NCI-H1048 (cell line): Measurements from ENCODE around the gene ART5.

ENCODE experiments used
- DNase-seq: peaks from one replicate; lab custom pipeline; 2025; lab: John Stamatoyannopoulos, UW

The ART5 gene

GRCh38 chr11:3641701-3642070 is at the start of gene ART5:
ART5 (minus strand) TSS chr11:3641992; CDS start chr11:3641862, 130 bp downstream.
- DNase-seq: no peak

GRCh38 chr11:3686751-3687150 is 45.0 kb upstream of the ART5 start:
- no peak for DNase-seq

- DNase-seq: no peak
Observed at GRCh38 chr11:3685923-3686322, 44.1 kb upstream of the ART5 start.

- no peak for DNase-seq
Observed at GRCh38 chr11:3684819-3685172, 43.0 kb upstream of the ART5 start.

- no peak for DNase-seq
Observed at GRCh38 chr11:3684129-3684818, 42.5 kb upstream of the ART5 start.

GRCh38 chr11:3683039-3683438 is 41.2 kb upstream of the ART5 start:
- DNase-seq: no peak

GRCh38 chr11:3679077-3679476 is 37.3 kb upstream of the ART5 start:
- DNase-seq: no peak

- DNase-seq: no peak
Observed at GRCh38 chr11:3675971-3676370, 34.2 kb upstream of the ART5 start.

GRCh38 chr11:3674189-3674588 is 32.4 kb upstream of the ART5 start:
- no peak for DNase-seq

GRCh38 chr11:3671334-3672254 is 29.8 kb upstream of the ART5 start, which contains the start of gene CHRNA10:
CHRNA10 (minus strand) TSS chr11:3671384; CDS start chr11:3671312, 72 bp downstream.
- no peak for DNase-seq

- no peak for DNase-seq
Observed at GRCh38 chr11:3669742-3670183, 28.0 kb upstream of the ART5 start.

- no peak for DNase-seq
Observed at GRCh38 chr11:3669128-3669527, 27.3 kb upstream of the ART5 start.

GRCh38 chr11:3667149-3668035 is 25.6 kb upstream of the ART5 start:
- DNase-seq: no peak

GRCh38 chr11:3666023-3666530 is 24.3 kb upstream of the ART5 start:
- no peak for DNase-seq

- DNase-seq: no peak
Observed at GRCh38 chr11:3665336-3666022, 23.7 kb upstream of the ART5 start.

GRCh38 chr11:3664032-3664630 is 22.3 kb upstream of the ART5 start:
- no peak for DNase-seq

- DNase-seq: no peak
Observed at GRCh38 chr11:3662856-3663255, 21.1 kb upstream of the ART5 start.

GRCh38 chr11:3660960-3661359 is 19.2 kb upstream of the ART5 start:
- no peak for DNase-seq

- no peak for DNase-seq
Observed at GRCh38 chr11:3659595-3660515, 18.1 kb upstream of the ART5 start.

- no peak for DNase-seq
Observed at GRCh38 chr11:3658252-3658651, 16.5 kb upstream of the ART5 start.
